ENCODE data around the gene PCDHGA1.

DNA sequence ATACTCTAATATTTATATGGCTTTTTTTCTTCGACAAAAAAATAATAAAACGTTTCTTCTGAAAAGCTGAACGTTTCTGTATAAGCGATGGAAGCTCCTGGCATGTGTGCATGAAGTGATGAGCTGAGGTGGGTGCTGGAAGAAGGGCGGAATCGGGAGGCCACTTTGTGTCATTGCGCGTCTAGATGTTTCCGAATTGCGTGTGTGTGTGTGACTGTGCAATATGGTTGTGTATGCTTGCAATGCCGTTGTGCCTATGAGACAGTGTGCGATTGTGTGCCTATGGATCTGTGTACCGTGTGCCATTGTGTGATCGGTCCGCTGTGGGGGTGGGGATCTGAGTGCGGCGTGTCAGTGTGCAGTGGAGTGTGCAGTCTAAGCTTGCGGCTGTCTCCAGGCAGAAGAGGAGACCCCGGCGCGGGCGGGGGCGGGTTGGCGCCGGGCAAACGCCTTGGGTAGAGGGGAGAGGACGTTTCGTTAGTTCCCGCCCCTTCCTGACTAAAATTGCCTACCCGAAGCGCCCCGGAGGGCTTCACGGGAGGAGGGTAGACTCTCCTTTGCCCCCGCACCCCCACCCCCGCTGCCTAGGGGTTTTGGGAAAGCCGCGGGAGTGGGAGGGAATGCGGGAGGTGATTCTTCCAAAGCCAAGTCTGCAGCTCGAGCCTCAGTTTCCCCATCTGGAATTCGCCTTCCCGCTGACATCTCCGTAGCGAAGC lies 182.8 kb downstream of the PCDHGA1 start:
- TF ChIP-seq, protein P1, sequence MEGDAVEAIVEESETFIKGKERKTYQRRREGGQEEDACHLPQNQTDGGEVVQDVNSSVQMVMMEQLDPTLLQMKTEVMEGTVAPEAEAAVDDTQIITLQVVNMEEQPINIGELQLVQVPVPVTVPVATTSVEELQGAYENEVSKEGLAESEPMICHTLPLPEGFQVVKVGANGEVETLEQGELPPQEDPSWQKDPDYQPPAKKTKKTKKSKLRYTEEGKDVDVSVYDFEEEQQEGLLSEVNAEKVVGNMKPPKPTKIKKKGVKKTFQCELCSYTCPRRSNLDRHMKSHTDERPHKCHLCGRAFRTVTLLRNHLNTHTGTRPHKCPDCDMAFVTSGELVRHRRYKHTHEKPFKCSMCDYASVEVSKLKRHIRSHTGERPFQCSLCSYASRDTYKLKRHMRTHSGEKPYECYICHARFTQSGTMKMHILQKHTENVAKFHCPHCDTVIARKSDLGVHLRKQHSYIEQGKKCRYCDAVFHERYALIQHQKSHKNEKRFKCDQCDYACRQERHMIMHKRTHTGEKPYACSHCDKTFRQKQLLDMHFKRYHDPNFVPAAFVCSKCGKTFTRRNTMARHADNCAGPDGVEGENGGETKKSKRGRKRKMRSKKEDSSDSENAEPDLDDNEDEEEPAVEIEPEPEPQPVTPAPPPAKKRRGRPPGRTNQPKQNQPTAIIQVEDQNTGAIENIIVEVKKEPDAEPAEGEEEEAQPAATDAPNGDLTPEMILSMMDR (IDR thresholded peaks at IDR 0.05; ENCODE audit: poor library complexity), result no peak
- no peak for TF ChIP-seq EZH2 (IDR thresholded peaks at IDR 0.05; ENCODE audit: borderline replicate concordance)

All from hepatocyte (in vitro differentiated cells).